CMK (cell line): Measurements from ENCODE around the gene TRNP1.
"Not testable (repeated sequence)": the region's sequence is repeated elsewhere in the genome, so short reads cannot be mapped to it uniquely, and the experiment has no call there.

Experiments
- DNase-seq: peaks from one replicate; pipeline ENCODE4 v3.0.0-alpha.2; 2010; ENCODE audit warnings: low read depth

The TRNP1 gene, protein sequence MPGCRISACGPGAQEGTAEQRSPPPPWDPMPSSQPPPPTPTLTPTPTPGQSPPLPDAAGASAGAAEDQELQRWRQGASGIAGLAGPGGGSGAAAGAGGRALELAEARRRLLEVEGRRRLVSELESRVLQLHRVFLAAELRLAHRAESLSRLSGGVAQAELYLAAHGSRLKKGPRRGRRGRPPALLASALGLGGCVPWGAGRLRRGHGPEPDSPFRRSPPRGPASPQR

DNA sequence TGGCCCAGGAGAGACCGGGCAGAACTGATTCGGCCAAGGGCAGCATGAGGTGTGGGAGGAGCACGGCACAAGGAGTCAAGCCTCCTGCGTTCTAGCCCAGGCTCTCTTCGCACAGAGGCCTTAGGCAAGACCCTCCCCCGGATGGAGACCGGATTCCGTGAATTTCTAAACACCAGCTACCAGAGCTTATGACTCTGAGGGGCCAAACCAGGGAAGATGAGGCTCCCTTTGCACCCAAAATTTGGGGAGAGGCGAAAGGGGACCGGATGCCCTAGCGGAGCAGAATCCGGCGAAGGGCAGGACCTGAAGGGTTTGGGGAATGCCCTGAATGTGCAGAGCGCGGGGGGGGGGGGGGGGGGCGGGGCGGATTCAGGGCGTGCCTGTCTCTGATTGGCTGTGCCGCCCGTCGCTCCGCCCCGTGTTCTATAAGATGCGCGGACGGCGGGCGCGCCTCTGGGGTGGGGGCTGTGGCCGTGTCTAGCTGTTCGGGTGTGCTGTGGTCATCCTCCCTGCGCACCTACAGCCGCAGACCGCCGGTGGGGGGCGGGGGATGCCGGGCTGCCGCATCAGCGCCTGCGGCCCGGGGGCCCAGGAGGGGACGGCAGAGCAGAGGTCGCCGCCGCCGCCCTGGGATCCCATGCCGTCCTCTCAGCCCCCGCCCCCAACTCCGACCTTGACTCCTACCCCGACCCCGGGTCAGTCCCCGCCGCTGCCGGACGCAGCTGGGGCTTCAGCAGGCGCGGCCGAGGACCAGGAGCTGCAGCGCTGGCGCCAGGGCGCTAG, at the start of gene TRNP1:
TSS of gene TRNP1 (plus strand) at position 456 of the 783 bp plus-strand sequence. CDS start at position 551, 95 bp downstream.
- DNase-seq, result no peak

DNA sequence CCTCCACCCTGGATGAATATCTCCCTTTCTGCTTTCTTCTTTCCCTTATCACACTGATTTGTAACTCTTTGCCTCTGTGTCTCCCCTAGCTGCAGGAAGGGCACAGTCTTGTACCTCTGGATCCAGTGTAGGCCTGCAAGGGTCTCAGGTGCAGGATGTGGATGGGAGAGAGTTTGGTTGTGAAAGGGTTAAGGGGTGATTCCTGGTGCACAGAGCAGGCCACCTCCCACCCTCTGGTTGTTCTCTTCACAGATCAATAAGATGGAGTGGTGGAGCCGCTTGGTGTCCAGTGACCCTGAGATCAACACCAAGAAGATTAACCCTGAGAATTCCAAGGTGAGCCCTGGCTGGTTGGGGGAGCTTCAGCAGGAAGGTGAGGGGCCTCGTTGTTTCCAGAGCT, 48.4 kb upstream of the TRNP1 start:
- DNase-seq, result no peak

DNA sequence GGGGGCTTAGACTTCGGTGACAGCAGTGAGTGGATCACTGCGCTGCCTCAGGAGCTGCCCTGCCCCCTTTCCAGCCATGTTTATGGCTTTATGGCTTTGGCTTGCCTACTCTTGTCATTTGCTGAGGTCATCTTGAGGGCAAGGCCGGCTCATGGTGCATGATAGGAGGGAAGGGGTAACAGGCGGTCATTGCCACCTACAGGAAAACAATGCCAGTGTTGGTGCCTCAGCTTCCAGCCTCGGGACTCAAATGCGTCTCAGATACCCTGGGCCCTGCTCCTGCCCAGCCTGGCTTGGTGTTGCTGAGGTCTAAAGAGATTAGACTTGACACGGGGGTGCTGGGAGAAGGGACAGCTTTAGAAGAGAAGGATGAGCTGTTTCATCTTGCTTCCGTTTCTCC, 47.8 kb upstream of the TRNP1 start:
- no peak for DNase-seq

DNA sequence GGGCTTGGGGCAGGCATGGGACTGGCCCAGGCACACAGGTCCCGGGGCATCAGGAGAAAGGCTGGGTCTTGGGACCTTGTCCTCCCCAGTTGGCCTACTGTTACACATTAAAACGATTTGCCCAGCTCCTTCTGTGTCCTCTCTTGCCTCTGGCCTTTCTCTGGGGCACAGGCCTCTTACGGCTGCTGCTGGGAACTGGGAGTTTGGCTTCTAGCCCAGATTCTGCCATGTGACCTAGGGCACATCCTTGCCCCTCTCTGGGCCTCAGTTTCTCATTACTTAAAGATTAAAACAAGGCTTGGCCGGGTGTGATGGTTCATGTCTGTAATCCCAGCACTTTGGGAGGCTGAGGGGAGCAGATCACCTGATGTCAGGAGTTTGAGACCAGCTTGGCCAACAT, 47.2 kb upstream of the TRNP1 start:
- no peak for DNase-seq

DNA sequence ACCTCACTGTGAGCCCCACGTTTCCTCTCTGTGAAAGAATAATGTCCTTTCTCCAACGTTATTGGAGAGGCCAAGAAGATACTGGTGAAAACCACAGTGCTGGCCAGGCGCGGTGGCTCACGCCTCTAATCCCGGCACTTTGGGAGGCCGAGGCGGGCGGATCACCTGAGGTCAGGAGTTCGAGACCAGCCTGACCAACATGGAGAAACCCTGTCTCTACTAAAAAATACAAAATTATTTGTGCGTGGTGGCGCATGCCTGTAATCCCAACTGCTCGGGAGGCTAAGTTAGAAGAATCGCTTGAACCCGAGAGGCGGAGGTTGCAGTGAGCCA, 44.8 kb upstream of the TRNP1 start:
- not testable (repeated sequence) for DNase-seq

DNA sequence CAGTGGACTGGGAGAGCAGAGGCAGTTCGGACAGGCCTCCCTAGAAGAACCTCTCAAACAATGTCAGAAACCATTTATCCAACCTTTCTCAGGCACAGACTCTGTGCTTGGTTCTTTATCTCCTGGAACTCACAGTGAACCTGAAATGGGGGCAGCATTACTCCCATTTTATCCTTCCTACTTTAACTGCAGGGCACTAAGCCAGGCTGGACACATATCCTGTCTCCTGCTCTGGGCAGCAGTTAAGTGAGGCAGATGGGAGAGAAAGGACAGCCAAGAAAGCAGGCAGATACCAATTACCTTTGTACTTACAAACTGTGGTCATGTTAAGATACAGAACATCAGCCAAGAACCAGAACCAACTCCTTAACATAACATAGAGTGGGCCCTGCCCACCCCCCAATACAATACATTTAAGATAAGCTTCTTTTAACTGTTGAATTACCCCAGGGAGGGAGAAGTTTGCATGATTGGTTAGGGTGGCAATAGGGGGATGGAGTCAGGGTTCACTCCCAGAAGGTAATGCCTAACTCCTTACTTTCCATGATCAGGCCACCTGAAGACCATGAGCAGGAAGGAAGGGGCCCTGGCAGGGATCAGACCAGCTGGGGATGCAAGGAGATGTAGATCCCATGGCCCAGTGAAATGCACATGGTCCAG, 44.1 kb upstream of the TRNP1 start:
- DNase-seq, result no peak

DNA sequence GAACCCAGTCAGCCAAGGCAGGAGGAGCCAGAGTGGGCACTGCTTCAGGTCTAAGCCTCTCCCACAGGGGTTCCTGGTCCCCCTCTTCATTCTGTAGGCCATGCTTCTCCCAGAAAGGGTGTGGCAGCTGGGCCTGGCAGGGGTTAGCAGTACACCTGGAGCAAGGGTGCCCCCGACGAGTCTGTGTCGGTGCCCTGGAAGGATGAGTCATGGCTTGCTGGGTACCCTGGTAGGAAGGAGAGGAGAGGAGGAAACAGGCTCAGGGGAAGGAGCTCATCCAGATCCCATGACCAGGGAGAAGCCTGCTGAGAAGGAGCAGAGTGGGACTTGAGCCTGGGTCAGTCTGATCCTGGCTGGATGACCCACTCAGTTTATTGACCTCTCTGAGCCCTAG, 43.6 kb upstream of the TRNP1 start:
- no peak for DNase-seq

DNA sequence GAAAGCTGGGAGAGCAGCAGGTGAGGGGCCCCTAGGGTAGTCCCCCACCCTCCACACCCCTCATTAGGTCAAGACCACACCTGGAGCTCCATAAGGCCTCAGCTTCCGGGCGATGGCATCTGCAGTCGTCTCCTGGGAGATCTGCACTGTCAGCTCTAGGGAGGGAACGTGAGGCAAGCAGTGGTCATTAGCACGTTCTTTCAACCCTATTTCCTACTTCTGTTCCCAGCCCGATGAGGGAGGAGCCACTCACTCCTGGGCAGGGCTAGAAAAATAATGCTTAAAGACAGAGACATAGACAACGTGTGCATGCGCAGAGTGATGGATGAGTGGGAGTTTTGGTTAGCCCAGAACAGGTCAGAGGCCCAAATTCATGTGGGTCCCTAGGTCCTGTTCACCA, 42.9 kb upstream of the TRNP1 start:
- no peak for DNase-seq

DNA sequence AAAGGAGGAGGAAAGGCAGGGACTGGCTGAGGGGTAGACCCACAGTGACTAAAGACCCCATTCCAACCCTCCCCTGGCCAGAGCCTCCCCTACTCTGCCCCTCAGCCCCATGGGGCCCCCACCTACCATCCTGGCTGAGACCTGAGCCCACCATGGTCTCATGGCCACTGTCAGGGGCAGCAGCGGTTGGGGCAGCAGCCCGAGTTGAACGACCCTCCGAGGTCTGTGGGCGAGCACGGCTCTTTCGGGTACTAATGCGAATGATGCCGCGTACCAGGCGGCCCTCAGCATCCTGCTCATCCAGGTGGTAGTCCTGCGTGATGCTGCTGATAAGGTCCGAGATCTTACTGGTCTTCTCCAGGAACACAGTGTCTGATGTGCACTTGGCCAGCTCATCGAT, 42.3 kb upstream of the TRNP1 start:
- DNase-seq, result no peak

DNA sequence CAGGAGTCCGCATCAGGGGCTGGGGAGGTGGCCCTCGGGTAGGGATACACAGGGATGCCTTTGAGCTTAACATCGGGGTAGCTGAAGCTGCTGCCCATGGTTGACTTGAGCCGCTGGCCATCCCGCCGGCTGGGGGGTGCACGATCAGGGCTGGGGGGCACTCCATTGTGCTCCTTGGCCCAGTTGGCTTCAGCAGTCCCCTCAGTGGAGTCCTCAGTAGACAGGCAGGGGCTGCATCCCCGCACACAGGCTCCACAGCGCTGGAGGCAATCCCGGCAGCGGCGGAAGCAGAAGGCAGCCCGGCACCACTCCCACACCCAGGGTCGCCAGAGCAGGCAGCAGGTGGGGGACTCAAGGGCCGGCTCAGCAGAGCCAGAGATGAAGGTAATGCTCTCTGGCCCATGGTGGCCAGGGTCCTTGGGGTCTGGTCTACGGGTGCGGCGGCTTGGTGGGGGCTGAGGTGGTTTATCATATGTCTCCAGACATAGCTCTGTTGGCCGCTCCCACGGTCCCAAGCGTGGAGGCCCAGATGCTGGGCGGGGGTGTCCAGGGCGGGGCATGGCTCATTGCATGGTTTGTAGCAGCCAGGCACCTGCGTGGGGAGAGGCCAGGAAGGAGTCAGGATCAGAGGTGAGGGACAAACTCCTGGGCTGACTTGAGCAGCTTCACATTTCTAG, 41.5 kb upstream of the TRNP1 start:
- DNase-seq, result no peak

DNA sequence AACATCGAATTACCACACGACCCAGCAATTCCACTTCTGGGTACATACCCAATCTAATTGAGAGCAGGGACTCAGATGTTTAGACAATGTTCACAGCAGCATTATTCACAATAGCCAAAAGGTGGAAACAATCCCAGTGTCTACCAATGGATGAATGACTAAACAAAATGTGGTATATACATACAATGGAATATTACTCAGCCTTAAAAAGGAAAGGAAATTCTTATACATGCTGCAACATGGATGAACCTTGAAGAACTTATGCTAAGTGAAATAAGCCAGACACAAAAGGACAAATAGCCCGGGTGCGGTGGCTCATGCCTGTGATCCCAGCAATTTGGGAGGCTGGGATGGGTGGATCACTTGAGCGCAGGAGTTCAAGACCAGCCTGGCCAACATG, 40.1 kb upstream of the TRNP1 start:
- no peak for DNase-seq

DNA sequence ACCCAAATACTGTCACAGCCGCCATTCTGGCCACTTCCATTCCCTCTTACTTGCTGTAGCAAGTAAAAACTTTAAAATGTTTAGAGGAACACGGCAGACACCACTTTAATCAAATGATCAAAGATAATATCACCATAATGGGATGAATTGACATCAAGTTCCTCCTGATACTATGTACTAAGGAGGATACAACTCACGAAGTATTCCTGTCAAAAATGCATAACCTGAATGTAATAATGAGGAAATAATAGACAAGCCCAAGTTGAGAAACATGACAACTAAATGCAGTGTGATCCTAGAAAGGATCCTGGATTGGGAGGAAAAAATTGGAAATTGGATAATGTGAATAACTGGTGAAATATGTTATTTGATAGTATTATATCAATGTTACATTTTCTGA, 37.2 kb upstream of the TRNP1 start:
- no peak for DNase-seq

DNA sequence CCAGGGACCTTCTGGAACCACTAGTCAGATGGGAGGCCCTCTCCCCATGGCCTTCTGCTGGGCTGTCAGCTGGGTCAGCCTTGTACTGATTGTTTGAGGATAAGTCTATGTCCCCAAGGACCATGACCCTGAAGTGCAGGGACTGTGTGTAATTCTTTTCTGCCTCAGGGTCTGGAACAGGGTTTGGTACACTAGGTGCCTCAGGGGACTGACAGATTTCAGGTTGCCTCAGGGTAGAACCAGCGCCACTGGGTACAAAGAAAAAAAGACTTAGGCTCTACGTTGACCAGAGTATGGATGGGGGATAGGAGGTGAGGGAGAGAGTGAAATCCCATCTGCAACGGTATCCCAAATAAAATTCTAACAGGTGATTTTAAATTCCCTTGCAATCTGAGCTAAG, 36.2 kb upstream of the TRNP1 start:
- DNase-seq, result no peak

DNA sequence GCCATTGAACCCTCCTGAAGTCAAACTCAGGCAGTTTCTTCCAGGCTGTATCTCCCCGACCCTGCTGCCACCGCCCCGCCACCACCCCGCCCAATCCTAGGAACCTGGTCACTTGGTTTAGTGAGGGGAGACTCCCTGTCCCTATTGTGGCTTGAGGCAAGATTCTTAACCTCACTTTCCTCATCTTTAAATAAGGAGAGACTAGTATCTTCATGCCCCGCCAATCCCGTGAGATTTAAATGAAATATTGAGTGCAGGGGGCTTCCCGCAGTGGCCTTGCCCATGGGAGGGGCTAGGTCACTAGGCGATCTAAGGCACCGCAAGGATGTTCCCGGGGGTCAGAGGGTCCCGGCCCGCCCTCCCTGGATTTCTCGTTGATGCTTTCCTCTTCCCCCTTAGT, 34.2 kb upstream of the TRNP1 start:
- DNase-seq, result no peak

DNA sequence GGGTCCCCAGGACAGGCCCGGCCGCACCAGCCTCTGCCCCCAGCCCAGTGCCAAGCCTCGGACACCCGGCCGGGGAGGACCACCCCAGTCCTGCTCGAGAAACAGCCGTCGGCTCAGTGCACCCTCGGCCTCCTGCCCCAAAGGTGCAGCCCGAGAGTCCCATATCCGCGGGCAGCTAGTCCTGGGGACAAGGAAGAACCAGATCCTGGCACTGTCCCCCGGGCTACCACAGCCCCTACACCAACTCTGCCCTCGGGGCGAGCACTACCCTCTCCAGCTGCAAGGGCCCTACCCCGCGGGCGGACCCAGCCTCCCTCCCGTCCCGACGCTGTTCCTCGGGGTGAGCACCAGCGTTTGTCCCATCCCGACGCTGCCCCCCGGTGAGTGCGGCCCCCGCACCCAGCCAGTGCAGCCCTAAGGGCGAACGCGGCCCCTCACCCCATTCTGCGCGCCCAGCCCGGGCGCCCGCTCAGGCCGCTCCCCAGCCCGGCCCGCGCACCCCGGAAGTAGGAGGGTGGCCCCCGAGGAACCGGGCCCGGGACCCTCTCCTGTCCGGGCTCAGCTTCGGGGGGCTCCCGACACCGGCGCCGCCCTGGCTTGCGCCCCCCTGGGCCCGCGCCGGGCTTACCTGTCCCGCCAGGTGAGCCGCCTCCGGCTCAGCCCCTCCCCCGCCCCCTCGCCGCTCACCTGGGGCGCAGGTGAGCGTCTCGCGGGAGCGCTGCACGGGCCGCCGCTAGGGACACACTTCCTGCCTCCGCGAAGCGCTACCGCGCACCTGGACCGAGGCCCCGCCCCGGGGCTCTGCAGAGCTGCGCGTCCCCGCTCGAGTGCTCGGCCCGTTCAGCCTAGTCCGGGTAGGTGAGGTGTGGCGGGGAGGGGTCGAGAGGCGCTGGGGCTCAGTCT, 33.5 kb upstream of the TRNP1 start, which contains the start of gene KDF1:
TSS of gene KDF1 (minus strand) at position 747 of the 903 bp plus-strand sequence. CDS start 8,088 bp downstream, outside the sequence.
- no peak for DNase-seq

DNA sequence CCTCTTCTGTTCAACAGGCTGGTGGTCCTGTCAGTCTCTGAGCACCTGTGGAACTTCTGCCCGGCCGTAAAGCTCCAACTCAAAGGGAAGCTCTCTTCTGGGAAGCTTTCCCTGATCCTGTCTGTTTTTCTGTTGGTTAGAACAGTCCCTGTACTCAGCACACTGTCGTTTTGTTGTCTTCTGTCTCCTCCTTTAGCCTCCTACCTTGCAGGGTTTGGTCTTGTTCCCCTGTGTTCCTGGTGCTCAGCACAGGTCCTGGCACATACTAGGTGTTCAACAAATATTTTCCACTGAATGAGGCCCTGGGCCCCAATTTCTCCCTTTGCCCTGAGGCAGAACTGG, 32.9 kb upstream of the TRNP1 start:
- DNase-seq, result no peak

DNA sequence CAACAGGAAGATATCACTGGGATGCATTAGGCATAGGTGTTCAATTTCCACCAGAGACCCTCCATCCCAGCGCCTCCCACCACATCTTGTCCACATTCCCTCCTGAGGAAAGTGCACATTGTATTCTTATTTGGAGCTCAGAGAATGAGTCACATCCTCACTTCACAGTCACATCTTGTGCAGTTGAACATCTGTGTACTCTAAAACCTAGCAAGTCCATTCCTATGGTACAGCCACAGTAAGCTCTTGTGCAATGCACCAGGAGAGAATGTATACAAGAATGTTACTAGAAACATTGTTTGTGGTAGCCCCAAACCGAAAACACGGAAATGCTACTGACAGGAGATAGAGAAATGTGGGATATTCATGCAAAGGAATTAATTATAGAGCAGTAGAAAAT, 31.7 kb upstream of the TRNP1 start:
- no peak for DNase-seq

DNA sequence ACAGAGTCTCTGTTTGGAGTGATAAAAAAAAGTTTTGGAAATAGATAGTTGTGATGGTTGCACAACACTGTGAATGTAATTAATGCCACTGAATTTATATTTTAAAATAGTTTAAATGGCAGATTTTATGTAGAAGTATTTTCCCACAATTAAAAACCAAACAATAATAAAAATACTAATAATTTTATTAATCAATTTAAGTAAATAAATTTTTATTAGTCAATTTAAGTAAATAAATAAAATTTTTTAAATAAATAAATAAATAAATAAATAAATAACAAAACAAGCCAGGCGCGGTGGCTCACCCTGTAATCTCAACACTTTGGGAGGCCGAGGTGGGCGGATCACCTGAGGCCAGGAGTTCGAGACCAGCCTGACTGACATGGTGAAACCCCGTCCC, 28.3 kb upstream of the TRNP1 start:
- DNase-seq, result no peak

DNA sequence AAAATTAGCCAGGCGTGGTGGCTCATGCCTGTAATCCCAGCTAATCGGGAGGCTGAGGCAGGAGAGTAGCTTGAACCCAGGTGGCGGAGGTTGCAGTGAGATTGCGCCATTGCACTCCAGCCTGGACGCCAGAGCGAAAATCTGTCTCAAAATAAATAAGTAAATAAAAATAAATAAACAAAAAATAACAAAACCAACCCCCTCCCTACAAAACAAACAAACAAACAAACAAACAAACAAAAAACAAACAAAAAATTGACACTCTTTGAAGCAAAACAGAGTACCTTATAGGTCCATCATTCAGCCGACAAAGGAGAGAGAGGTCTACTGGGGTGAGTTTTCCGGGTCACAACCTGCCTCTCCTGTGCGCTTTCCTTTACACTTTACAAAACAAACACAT, 27.9 kb upstream of the TRNP1 start:
- no peak for DNase-seq

DNA sequence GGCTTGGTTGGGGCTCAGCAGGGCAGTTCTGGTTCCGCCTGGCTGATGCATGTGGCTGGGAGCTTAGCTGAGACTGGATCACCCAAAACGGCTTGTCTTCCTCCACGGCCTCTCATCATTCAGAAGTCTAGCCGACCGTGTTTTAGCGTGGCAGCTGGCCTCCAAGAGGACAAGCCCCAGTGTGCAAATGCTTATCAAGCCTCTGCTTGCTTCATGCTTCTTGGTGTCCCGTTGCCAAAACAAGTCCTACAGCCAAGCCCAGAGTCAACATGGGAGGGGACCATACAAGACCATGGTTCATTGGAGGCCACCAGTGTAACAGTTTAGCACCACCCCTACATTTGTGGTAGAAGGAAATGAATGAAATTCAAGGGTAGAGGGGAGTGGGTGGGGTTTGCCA, 22.7 kb upstream of the TRNP1 start:
- DNase-seq, result no peak

DNA sequence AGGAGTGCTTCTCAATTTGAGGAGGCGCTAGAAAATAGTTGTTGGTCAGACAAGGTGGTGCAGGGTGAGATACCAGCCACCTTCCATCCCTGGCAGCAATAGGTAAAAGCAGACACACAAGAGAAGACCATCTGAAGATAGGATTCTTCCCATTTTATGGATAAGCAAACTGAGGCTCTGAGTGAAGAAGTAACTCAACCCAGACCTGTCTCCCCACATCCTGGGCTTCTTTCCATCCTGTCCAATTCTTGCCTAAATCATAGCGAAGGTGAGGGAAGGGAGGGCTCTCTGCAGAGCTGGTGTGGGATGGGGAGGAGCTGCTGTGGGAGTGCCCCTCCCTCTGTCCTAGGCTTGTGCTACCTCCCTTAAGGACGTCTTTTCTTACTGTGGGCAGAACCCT, 21.9 kb upstream of the TRNP1 start:
- no peak for DNase-seq

DNA sequence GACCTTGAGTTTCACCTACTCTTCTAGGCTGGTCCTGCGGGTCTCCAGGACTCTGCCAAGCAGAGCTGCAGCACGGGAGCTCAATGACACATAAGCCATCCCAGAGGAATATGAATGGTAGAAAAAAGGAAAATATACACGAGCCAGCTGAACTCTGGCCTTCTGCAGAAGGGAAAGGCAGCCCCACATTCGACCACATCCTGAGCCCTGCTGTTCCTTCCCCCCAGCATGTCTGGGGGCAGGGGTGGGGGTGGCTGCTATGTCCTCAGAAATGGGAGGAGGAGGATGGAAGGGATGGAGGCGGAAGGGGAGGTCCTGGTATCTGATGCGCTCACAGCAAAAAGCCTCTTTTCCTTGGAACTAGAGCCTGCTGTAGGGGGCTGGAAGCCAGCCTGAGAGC, 21.1 kb upstream of the TRNP1 start:
- no peak for DNase-seq
